Glutamatergic neuron (in vitro differentiated cells): ENCODE results near the gene N4BP2L2. TPM values are rescaled to one million over a fixed set of nuclear protein-coding genes. Genes with fewer than 3 reads are reported as not detected.

Experiments
- DNase-seq: peaks from one replicate; pipeline ENCODE4 v3.0.0; 2022
- H3K27ac Mint-ChIP-seq: one replicate; pipeline ENCODE4 v1.8.0; 2020; ENCODE audit warnings: mild to moderate bottlenecking, mixed read lengths, inconsistent platforms; ENCODE audit not compliant: unreplicated experiment
- H3K27me3 Mint-ChIP-seq: one replicate; pipeline ENCODE4 v1.8.0; 2020; ENCODE audit warnings: mild to moderate bottlenecking, moderate library complexity, mixed read lengths, inconsistent platforms; ENCODE audit not compliant: unreplicated experiment
- H3K36me3 Mint-ChIP-seq: one replicate; pipeline ENCODE4 v1.8.0; 2020; ENCODE audit warnings: mild to moderate bottlenecking, mixed read lengths, inconsistent platforms; ENCODE audit not compliant: unreplicated experiment
- H3K4me1 Mint-ChIP-seq: one replicate; pipeline ENCODE4 v1.8.0; 2020; ENCODE audit warnings: mild to moderate bottlenecking, low read depth, mixed read lengths, inconsistent platforms; ENCODE audit not compliant: unreplicated experiment
- H3K4me3 Mint-ChIP-seq: one replicate; pipeline ENCODE4 v1.8.0; 2020; ENCODE audit warnings: mild to moderate bottlenecking, mixed read lengths, inconsistent platforms; ENCODE audit not compliant: unreplicated experiment
- H3K9me3 Mint-ChIP-seq: one replicate; pipeline ENCODE4 v1.8.0; 2020; ENCODE audit warnings: mild to moderate bottlenecking, moderate library complexity, mixed read lengths, inconsistent platforms; ENCODE audit not compliant: unreplicated experiment
- total RNA-seq: library from RNA; stranded (reverse); fragmentation: NEBNext Ultra II Directional; extraction: Animal tissue kit (Norgen Biotek cat#: 25700); gene quantifications from one replicate; pipeline ENCODE4 v1.2.1, GENCODE V29; 2021; ENCODE audit not compliant: unreplicated experiment
- TF ChIP-seq, protein P1 (sequence below): fragments of 200-600 bp; sonication (generic); IDR thresholded peaks from one replicate; pipeline ENCODE4 v1.5.0; 2021; ENCODE audit not compliant: partially characterized antibody, unreplicated experiment

The N4BP2L2 gene
- total RNA-seq, 1 donor from 2014 or later, result 129 TPM

DNA sequence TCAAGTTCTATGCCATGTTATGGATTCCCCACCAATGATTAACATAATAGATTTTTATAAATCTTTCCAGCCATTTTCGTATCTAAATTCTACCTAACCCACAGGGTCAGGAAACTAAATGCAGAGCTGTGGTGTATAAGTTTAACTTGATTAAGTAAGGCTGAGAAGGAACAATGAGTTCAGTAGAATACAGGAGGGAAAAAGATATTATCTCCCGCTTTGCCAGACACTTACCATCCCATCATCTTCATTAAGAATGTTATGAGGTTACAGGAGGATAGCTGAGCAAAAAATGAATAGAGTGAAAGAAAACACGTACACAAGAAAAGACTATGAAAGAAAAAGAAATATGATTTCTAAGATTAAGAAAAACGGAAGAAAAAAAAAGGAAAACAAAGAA is 27.1 kb downstream of the N4BP2L2 start:
- no peaks in the 10 kb centered on the region for H3K36me3 Mint-ChIP-seq
- no peaks in the 10 kb centered on the region for H3K4me1 Mint-ChIP-seq
- H3K27ac Mint-ChIP-seq, result no peak overlapping the region
- TF ChIP-seq, protein P1, sequence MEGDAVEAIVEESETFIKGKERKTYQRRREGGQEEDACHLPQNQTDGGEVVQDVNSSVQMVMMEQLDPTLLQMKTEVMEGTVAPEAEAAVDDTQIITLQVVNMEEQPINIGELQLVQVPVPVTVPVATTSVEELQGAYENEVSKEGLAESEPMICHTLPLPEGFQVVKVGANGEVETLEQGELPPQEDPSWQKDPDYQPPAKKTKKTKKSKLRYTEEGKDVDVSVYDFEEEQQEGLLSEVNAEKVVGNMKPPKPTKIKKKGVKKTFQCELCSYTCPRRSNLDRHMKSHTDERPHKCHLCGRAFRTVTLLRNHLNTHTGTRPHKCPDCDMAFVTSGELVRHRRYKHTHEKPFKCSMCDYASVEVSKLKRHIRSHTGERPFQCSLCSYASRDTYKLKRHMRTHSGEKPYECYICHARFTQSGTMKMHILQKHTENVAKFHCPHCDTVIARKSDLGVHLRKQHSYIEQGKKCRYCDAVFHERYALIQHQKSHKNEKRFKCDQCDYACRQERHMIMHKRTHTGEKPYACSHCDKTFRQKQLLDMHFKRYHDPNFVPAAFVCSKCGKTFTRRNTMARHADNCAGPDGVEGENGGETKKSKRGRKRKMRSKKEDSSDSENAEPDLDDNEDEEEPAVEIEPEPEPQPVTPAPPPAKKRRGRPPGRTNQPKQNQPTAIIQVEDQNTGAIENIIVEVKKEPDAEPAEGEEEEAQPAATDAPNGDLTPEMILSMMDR, result no peak
- no peak for DNase-seq
- no peak overlapping the region for H3K4me3 Mint-ChIP-seq
- H3K27me3 Mint-ChIP-seq, result no peaks in the 10 kb centered on the region
- no peaks in the 10 kb centered on the region for H3K9me3 Mint-ChIP-seq

DNA sequence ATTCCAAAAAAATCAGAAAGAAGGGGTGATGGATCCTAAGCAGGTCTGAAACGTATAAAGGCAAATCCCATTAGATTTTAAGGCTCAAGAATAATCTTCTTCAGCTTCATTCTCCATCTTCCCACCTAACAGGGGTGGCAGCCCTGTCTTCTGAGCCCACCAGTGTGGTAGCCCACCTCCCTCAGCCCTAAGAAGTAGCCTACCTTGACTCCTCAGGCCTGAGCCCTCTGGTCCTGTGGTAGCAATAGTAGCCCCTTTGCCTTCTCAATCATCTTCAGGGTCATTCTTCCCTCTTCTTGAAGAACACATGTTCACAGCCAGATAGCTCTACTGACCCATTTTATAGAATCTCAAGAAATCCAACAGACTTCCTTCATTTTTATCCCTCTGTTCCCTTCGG is 33.7 kb downstream of the N4BP2L2 start:
- Mint-ChIP-seq H3K36me3 (no peaks in the 10 kb centered on the region), H3K9me3 (no peaks in the 10 kb centered on the region), H3K4me3 (no peak overlapping the region), H3K27me3 (no peaks in the 10 kb centered on the region), H3K4me1 (no peaks in the 10 kb centered on the region), H3K27ac (no peak overlapping the region)
- no peak for DNase-seq
- TF ChIP-seq, protein P1, result no peak

DNA sequence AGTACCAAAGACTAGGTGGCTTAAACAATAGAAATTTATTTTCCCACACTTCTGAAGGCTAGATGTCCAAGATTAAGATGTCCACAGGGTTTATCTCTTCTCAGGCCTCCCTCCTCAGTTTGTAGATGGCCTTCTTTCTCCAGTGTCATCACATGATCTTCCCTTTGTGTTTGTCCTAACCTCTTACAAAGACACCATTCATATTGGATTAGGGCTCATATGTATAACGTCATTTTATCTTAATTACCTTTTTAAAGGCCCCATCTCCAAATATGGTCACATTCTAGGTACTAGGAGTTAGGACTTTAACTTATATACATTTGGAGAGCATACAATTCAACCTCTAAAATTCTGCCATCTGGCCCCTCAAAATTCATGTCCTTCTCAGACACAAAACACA is 34.3 kb downstream of the N4BP2L2 start:
- TF ChIP-seq, protein P1, result no peak
- no peak overlapping the region for H3K27ac Mint-ChIP-seq
- H3K36me3 Mint-ChIP-seq, result no peaks in the 10 kb centered on the region
- DNase-seq, result no peak
- no peaks in the 10 kb centered on the region for H3K27me3 Mint-ChIP-seq
- H3K4me3 Mint-ChIP-seq, result no peak overlapping the region
- no peaks in the 10 kb centered on the region for H3K4me1 Mint-ChIP-seq
- H3K9me3 Mint-ChIP-seq, result no peaks in the 10 kb centered on the region

DNA sequence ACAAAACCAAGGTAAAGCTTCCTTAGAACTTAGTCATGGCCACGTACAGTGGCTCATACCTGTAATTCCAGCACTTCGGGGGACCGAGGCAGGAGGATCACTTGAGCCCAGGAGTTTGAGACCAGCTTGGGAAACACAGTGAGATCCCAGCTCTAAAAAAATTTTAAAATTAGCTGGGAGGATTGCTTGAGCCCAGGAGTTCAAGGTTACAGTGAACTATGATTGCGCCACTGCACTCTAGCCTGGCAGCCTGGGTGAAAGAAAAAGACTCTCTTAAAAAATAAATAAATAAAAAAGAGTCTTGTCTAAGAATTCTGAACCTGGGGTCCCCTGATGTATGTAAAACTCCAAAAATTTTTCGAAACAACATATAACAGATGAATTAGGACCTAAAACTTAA is 34.9 kb downstream of the N4BP2L2 start:
- no peaks in the 10 kb centered on the region for H3K36me3 Mint-ChIP-seq
- TF ChIP-seq, protein P1, result no peak
- H3K27me3 Mint-ChIP-seq, result no peaks in the 10 kb centered on the region
- no peak for DNase-seq
- H3K9me3 Mint-ChIP-seq, result no peaks in the 10 kb centered on the region
- H3K27ac Mint-ChIP-seq, result no peak overlapping the region
- H3K4me3 Mint-ChIP-seq, result no peak overlapping the region
- H3K4me1 Mint-ChIP-seq, result no peaks in the 10 kb centered on the region

DNA sequence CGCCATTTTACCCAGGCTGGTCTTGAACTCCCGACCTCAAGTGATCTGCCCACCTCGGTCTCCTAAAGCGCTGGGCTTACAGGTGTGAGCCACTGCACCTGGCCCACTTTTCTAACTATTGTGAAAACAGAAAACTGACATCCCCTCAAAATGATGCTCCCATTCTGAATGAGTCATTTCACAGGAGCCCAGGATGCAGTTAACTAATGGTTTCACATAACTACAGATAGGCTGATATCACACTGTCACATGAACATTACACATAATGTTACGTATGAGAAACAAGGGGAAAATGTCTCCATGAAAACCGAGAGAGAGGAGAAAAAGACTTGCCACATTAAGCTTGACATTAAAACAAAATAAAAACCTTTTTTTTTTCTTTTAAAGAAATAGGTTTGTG is 37.5 kb downstream of the N4BP2L2 start:
- TF ChIP-seq, protein P1, result no peak
- DNase-seq, result no peak
- Mint-ChIP-seq H3K36me3 (no peaks in the 10 kb centered on the region), H3K9me3 (no peaks in the 10 kb centered on the region), H3K4me3 (no peak overlapping the region), H3K4me1 (no peaks in the 10 kb centered on the region), H3K27me3 (no peaks in the 10 kb centered on the region), H3K27ac (no peak overlapping the region)
